WERI-Rb-1 (cell line): ENCODE results near the gene RPL7A.
"Not testable (repeated sequence)": the region's sequence is repeated elsewhere in the genome, so short reads cannot be mapped to it uniquely, and the experiment has no call there.

Experiments used
- DNase-seq: peaks from one replicate; pipeline ENCODE4 v3.0.0-alpha.2; 2020
- H3K27ac ChIP-seq: fragments of 250-450 bp; sonication (Bioruptor Pico); 2 replicates; pipeline ENCODE4 v1.5.1; 2020; ENCODE audit warnings: mild to moderate bottlenecking, moderate library complexity
- H3K27me3 ChIP-seq: fragments of 250-450 bp; sonication (Bioruptor Pico); 2 replicates; pipeline ENCODE4 v1.5.1; 2021; ENCODE audit warnings: mild to moderate bottlenecking, low read depth, moderate library complexity; ENCODE audit not compliant: insufficient read depth, severe bottlenecking
- H3K36me3 ChIP-seq: fragments of 250-450 bp; sonication (Bioruptor Pico); 2 replicates; pipeline ENCODE4 v1.5.1; 2020; ENCODE audit warnings: mild to moderate bottlenecking, moderate library complexity
- H3K4me3 ChIP-seq: 2 replicates; pipeline ENCODE4 v1.5.1; 2011; ENCODE audit warnings: low read depth, mild to moderate bottlenecking, control low read depth, low read length
- H3K9me3 ChIP-seq: fragments of 250-450 bp; sonication (Bioruptor Pico); 2 replicates; pipeline ENCODE4 v1.5.1; 2021; ENCODE audit warnings: mild to moderate bottlenecking, moderate library complexity; ENCODE audit not compliant: severe bottlenecking
- CTCF ChIP-seq: IDR thresholded peaks from 2 replicates; pipeline ENCODE4 v1.5.1; 2011; ENCODE audit warnings: low read depth, mild to moderate bottlenecking, control low read depth, inconsistent platforms, low read length

RPL7A gene

DNA sequence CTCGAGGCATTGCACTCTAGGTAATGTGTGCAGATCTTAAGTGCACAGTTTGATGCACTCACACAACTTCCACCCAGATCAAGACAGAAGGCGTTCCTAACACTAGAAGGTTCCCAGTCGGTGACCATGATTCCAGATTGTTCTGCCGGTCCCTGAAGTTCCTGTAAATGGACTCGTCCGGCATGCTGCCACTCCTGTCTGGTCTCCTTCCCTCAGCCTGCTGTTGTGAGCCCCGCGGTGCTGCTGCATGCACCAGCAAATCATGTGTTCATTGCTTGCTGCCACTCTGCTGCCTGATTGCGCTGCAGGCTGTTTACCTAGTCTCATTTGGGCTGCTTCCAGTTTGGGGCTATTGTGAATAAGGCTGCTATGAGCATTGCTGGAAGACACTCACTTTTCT lies 39.7 kb downstream of the RPL7A start:
- Histone ChIP-seq H3K9me3 (no peaks in the 10 kb centered on the region), H3K4me3 (no peak overlapping the region), H3K27me3 (no peaks in the 10 kb centered on the region), H3K36me3 (no peaks in the 10 kb centered on the region), H3K27ac (no peak overlapping the region)
- no peak for DNase-seq
- TF ChIP-seq CTCF: no peak

GRCh38 chr9:133389025-133389557 lies 41.1 kb downstream of the RPL7A start:
- Histone ChIP-seq H3K4me3 (no peak overlapping the region), H3K27ac (no peak overlapping the region), H3K27me3 (no peaks in the 10 kb centered on the region), H3K9me3 (no peaks in the 10 kb centered on the region), H3K36me3 (no peaks in the 10 kb centered on the region)
- DNase-seq: no peak
- no peak for TF ChIP-seq CTCF

GRCh38 chr9:133389562-133389961 lies 41.5 kb downstream of the RPL7A start:
- H3K27ac ChIP-seq: no peak overlapping the region
- H3K36me3 ChIP-seq: no peaks in the 10 kb centered on the region
- no peak for DNase-seq
- no peaks in the 10 kb centered on the region for H3K9me3 ChIP-seq
- H3K4me3 ChIP-seq: no peak overlapping the region
- no peaks in the 10 kb centered on the region for H3K27me3 ChIP-seq
- no peak for TF ChIP-seq CTCF

DNA sequence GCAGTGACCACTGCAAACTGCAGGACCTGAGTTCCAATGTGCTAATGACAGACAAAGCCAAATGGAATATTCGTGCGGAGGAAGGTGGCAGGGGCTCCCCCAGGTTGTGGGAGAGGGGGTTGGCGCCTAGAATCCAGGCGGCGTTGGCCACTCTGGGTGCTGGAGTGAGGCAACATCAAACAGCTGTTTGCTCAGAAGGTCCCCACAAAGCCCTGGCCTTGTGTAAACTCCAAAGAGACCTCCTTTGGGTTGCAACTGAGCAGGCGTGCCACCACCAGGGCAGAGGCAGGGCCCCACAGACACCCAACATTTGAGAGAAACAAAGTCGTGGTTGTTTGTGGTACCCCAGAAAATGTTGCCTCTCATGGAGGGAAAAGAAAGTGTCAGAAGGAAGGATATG lies 42.7 kb downstream of the RPL7A start:
- Histone ChIP-seq H3K4me3 (no peak overlapping the region), H3K27me3 (no peaks in the 10 kb centered on the region), H3K9me3 (no peaks in the 10 kb centered on the region), H3K27ac (no peak overlapping the region), H3K36me3 (no peaks in the 10 kb centered on the region)
- no peak for TF ChIP-seq CTCF
- no peak for DNase-seq

GRCh38 chr9:133391449-133391848 lies 43.4 kb downstream of the RPL7A start:
- H3K9me3 ChIP-seq, H3K36me3 ChIP-seq, H3K4me3 ChIP-seq, H3K27me3 ChIP-seq, DNase-seq, H3K27ac ChIP-seq: not testable (repeated sequence)

DNA sequence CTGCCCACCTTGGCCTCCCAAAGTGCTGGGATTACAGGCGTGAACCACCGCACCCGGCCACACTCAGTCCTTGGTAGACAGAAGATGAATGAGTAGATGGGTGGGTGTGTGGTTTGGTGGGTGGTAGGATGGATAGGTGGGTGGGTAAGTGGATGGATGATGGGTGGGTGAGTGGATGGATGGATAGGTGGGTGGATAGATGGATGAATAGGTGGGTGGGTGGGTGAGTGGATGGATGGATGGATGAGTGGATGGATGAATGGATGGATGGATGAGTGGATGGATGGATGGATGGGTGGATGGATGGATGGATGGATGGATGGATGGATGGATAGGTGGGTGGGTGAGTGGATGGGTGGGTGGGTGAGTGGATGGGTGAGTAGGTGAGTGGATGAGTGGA lies 44.3 kb downstream of the RPL7A start:
- not testable (repeated sequence) for H3K36me3 ChIP-seq, H3K27ac ChIP-seq

DNA sequence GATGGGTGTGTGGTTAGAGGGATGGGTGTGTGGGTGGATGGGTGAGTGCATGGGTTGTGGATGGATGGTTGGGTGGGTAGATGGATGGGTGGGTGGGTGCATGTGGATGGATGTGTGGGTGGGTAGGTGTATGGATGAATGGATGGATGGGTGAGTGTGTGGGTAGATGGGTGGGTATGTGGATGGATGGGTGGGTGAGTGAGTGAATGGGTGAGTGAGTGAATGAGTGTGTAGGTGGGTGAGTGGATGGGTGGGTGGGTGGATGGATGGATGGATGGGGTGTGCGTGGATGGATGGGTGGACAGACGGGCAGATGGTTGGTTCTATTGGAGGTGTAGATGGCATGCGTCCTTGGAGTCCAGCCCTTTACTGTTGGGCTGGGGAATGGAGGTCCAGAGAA lies 45.4 kb downstream of the RPL7A start:
- Histone ChIP-seq H3K36me3 (no peaks in the 10 kb centered on the region), H3K27me3 (no peaks in the 10 kb centered on the region), H3K9me3 (no peaks in the 10 kb centered on the region), H3K4me3 (no peak overlapping the region), H3K27ac (no peak overlapping the region)
- TF ChIP-seq CTCF: no peak
- no peak for DNase-seq

More for the DNA sequence above, 44.3 kb downstream of the RPL7A start:
- H3K4me3 ChIP-seq, H3K9me3 ChIP-seq, DNase-seq, H3K27me3 ChIP-seq: not testable (repeated sequence)
